OCI-LY1 (cell line): ENCODE results near the gene MMEL1.

Source experiments
- H2AFZ ChIP-seq: fragments of 200-600 bp; sonication (generic), shearing (Covaris generic); 2 replicates; pipeline ENCODE4 v1.6.0; 2014; ENCODE audit warnings: antibody characterized with exemption, mild to moderate bottlenecking, low read length
- H3F3A ChIP-seq: fragments of 200-600 bp; sonication (generic), shearing (Covaris generic); 2 replicates; pipeline ENCODE4 v1.6.0; 2014; ENCODE audit warnings: mild to moderate bottlenecking, antibody characterized with exemption, low read length, moderate library complexity; ENCODE audit not compliant: insufficient read depth
- H3K27ac ChIP-seq: fragments of 200-600 bp; sonication (generic); 2 replicates; pipeline ENCODE4 v1.5.1; 2014; ENCODE audit warnings: low read length, mixed run types, mild to moderate bottlenecking, low read depth; ENCODE audit not compliant: poor library complexity, severe bottlenecking
- H3K27me3 ChIP-seq: fragments of 200-600 bp; sonication (generic); 2 replicates; pipeline ENCODE4 v1.6.0; 2014; ENCODE audit warnings: antibody characterized with exemption, mild to moderate bottlenecking, low read length, moderate library complexity; ENCODE audit not compliant: insufficient read depth
- H3K36me3 ChIP-seq: fragments of 200-600 bp; sonication (generic); 2 replicates; pipeline ENCODE4 v1.6.1; 2014; ENCODE audit warnings: mild to moderate bottlenecking, antibody characterized with exemption, low read length, moderate library complexity, mixed read lengths; ENCODE audit not compliant: insufficient read depth
- H3K4me1 ChIP-seq: fragments of 200-600 bp; sonication (generic); 2 replicates; pipeline ENCODE4 v1.5.1; 2014; ENCODE audit warnings: mild to moderate bottlenecking, low read length, moderate library complexity; ENCODE audit not compliant: insufficient read depth, severe bottlenecking
- H3K4me2 ChIP-seq: fragments of 200-600 bp; sonication (generic), shearing (Covaris generic); 2 replicates; pipeline ENCODE4 v1.6.1; 2014; ENCODE audit warnings: low read length
- H3K4me3 ChIP-seq: fragments of 200-600 bp; sonication (generic); 2 replicates; pipeline ENCODE4 v1.5.1; 2014; ENCODE audit warnings: low read length, low read depth, mild to moderate bottlenecking, mixed read lengths; ENCODE audit not compliant: poor library complexity, severe bottlenecking
- H3K79me2 ChIP-seq: fragments of 200-600 bp; shearing (Covaris generic); 2 replicates; pipeline ENCODE4 v1.6.1; 2016; ENCODE audit warnings: mixed run types, low read length, mixed read lengths; ENCODE audit not compliant: insufficient read depth
- H3K9ac ChIP-seq: fragments of 200-600 bp; sonication (generic), shearing (Covaris generic); 2 replicates; pipeline ENCODE4 v1.6.1; 2014; ENCODE audit warnings: mild to moderate bottlenecking, low read length, mixed read lengths
- H3K9me2 ChIP-seq: fragments of 200-600 bp; sonication (generic), shearing (Covaris generic); 2 replicates; pipeline ENCODE4 v1.6.1; 2014; ENCODE audit warnings: low read depth, mild to moderate bottlenecking, low read length, mixed read lengths
- H3K9me3 ChIP-seq: fragments of 200-600 bp; shearing (Covaris generic); 2 replicates; pipeline ENCODE4 v1.6.1; 2014; ENCODE audit warnings: low read length, mixed read lengths
- H4K20me1 ChIP-seq: fragments of 200-600 bp; sonication (generic), shearing (Covaris generic); 2 replicates; pipeline ENCODE4 v1.6.0; 2016; ENCODE audit warnings: mild to moderate bottlenecking, low read length; ENCODE audit not compliant: insufficient read depth
- EZH2 ChIP-seq: fragments of 200-600 bp; sonication (generic), shearing (Covaris generic); IDR thresholded peaks from 2 replicates; pipeline ENCODE4 v1.8.0; 2017; ENCODE audit warnings: borderline replicate concordance, mixed run types, mild to moderate bottlenecking, antibody characterized with exemption, low read length, moderate library complexity, mixed read lengths
- TF ChIP-seq, protein P1 (sequence below): fragments of 200-600 bp; sonication (generic), shearing (Covaris generic); IDR thresholded peaks from 2 replicates; pipeline ENCODE4 v1.5.1; 2017; ENCODE audit warnings: mild to moderate bottlenecking, antibody characterized with exemption, low read length, moderate library complexity, mixed read lengths

Gene MMEL1

DNA sequence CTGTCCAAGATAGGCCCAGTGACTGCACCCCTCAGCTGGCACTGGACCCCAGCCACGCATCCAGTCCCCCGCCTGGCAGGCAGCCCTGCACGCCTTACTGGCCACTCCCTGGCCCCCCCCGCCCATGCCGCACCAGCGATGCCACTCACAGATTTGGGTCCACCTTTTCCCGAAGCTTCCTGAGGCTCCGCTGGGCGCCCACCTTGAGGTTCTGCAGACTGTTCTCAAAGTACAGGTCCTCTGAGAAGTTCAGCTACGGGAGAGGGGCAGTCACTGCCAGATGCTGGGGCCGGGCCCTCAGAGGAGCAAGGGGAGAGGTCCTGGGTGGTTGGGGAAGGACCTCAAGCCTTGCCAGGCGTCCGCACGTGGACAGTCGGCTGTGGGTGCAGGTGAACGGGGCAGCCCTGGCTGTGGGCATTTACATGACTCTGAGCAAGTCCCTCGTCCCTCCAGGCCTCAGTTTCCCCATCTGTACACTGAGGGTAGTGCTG, 38.1 kb downstream of the MMEL1 start:
- H3K4me1 ChIP-seq: no peaks in the 10 kb centered on the region
- H3K9ac ChIP-seq: no peak overlapping the region
- no peaks in the 10 kb centered on the region for H3K36me3 ChIP-seq
- no peaks in the 10 kb centered on the region for H4K20me1 ChIP-seq
- H2AFZ ChIP-seq: no peak overlapping the region
- no peaks in the 10 kb centered on the region; the same call in 1 of the 2 replicates for H3K27me3 ChIP-seq
- no peaks in the 10 kb centered on the region for H3F3A ChIP-seq
- H3K27ac ChIP-seq: no peak overlapping the region
- no peaks in the 10 kb centered on the region for H3K9me3 ChIP-seq
- H3K4me3 ChIP-seq: no peak overlapping the region
- H3K9me2 ChIP-seq: no peaks in the 10 kb centered on the region
- no peak for TF ChIP-seq EZH2
- TF ChIP-seq, protein P1, sequence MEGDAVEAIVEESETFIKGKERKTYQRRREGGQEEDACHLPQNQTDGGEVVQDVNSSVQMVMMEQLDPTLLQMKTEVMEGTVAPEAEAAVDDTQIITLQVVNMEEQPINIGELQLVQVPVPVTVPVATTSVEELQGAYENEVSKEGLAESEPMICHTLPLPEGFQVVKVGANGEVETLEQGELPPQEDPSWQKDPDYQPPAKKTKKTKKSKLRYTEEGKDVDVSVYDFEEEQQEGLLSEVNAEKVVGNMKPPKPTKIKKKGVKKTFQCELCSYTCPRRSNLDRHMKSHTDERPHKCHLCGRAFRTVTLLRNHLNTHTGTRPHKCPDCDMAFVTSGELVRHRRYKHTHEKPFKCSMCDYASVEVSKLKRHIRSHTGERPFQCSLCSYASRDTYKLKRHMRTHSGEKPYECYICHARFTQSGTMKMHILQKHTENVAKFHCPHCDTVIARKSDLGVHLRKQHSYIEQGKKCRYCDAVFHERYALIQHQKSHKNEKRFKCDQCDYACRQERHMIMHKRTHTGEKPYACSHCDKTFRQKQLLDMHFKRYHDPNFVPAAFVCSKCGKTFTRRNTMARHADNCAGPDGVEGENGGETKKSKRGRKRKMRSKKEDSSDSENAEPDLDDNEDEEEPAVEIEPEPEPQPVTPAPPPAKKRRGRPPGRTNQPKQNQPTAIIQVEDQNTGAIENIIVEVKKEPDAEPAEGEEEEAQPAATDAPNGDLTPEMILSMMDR: no peak
- H3K79me2 ChIP-seq: no peaks in the 10 kb centered on the region
- H3K4me2 ChIP-seq: no peak overlapping the region

DNA sequence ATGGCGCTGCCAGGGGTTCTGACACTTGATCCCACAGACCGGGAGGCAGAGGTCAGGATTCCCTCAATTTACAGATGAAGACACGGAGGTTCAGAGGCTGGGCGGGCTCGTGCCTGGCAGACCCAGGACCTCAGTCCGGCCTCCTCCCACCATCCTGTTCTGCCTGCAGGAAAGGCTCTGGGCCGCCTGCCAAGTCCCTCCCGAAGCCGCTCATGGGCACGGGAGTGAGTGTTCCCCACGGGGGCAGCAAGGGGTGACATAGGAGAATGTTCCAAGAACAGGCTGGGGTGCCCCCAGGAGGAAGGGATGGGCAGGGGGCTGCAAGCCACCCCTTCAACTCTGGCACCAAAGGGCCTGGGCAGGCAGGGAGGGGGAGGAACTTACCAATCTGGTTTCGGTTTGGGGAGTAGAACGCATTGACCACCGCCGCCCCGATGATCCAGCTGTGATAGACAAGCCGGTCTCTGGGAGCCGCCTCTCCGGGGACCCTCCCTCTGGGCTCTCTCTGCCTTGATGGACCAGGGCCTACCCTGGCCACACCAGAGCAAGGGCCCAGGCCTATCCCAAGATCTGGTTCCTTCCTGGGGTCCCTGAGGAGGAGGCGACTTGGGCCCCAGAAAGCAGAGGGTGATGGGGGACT, 38.7 kb downstream of the MMEL1 start:
- no peak overlapping the region for H2AFZ ChIP-seq
- no peaks in the 10 kb centered on the region for H3K4me1 ChIP-seq
- TF ChIP-seq EZH2: no peak
- TF ChIP-seq, protein P1: no peak
- no peak overlapping the region for H3K9ac ChIP-seq
- no peaks in the 10 kb centered on the region for H3K9me2 ChIP-seq
- no peaks in the 10 kb centered on the region for H3K36me3 ChIP-seq
- H3K9me3 ChIP-seq: no peaks in the 10 kb centered on the region
- no peak overlapping the region for H3K27ac ChIP-seq
- H3F3A ChIP-seq: no peaks in the 10 kb centered on the region
- H3K4me2 ChIP-seq: no peak overlapping the region
- no peaks in the 10 kb centered on the region for H3K79me2 ChIP-seq
- no peaks in the 10 kb centered on the region; the same call in 1 of the 2 replicates for H3K27me3 ChIP-seq
- no peak overlapping the region for H3K4me3 ChIP-seq
- no peaks in the 10 kb centered on the region for H4K20me1 ChIP-seq

DNA sequence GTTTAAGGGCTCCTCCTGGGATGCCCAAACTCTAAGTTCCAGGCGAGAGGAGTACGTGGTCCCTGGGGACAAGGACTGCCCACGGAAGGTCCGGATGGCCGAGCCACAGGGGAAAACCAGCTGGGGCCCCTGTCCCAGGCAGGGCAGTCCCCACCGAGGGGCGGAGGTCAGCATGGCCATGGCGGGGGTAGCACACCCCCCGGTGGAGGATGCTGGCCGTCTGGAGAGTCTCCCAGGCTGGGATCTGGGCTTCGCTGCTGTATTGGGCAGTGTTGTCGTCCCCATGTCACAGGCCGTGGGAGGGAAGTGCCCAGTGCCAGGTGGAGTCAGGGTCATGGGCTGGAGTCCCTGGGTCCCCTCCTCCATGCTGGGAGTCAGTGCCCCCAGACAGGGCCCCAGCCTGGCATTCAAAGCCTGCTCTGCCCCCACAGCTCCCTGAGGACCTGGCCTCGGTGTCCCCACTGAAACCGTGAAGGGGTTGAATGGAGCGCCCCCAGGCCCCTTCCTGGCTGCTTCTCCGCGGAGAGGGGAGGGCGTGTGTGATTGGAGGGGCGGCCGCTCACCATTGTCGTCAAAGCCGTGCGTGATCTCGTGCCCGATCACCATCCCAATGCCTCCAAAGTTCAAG, 39.5 kb downstream of the MMEL1 start:
- Histone ChIP-seq H3K4me3 (no peak overlapping the region), H3K4me1 (no peaks in the 10 kb centered on the region), H3K9ac (no peak overlapping the region), H3K27ac (no peak overlapping the region), H3F3A (no peaks in the 10 kb centered on the region), H3K36me3 (no peaks in the 10 kb centered on the region), H3K4me2 (no peak overlapping the region), H2AFZ (no peak overlapping the region), H3K27me3 (no peaks in the 10 kb centered on the region; the same call in 1 of the 2 replicates), H3K9me2 (no peaks in the 10 kb centered on the region), H4K20me1 (no peaks in the 10 kb centered on the region), H3K9me3 (no peaks in the 10 kb centered on the region), H3K79me2 (no peaks in the 10 kb centered on the region)
- TF ChIP-seq, protein P1: no peak
- no peak for TF ChIP-seq EZH2
